ENCODE measurements around the gene LDB3.

LDB3 gene

GRCh38 chr10:86663576-86664339 is 4.6 kb upstream of the LDB3 start:
- DNase-seq (ENCODE audit: low spot score), result no peak

- no peak for DNase-seq (ENCODE audit: low spot score)
These were observed 3.7 kb upstream of the LDB3 start for GRCh38 chr10:86664341-86665217.

GRCh38 chr10:86665218-86665607 is 3.1 kb upstream of the LDB3 start:
- no peak for DNase-seq (ENCODE audit: low spot score)

- DNase-seq (ENCODE audit: low spot score), result no peak
These were observed 2.4 kb upstream of the LDB3 start for GRCh38 chr10:86665868-86666267.

GRCh38 chr10:86666538-86666937 is 1.8 kb upstream of the LDB3 start:
- peak; percentile 82 for DNase-seq (ENCODE audit: low spot score)

- no peak for DNase-seq (ENCODE audit: low spot score)
These were observed 710 bp upstream of the LDB3 start for GRCh38 chr10:86667421-86668181.

GRCh38 chr10:86670290-86670811 is 2.0 kb downstream of the LDB3 start:
- no peak for DNase-seq (ENCODE audit: low spot score)

GRCh38 chr10:86670876-86671275 is 2.6 kb downstream of the LDB3 start:
- no peak for DNase-seq (ENCODE audit: low spot score)

- DNase-seq (ENCODE audit: low spot score), result no peak
These were observed 3.1 kb downstream of the LDB3 start for GRCh38 chr10:86671419-86671818.

- peak; percentile 67 for DNase-seq (ENCODE audit: low spot score)
These were observed 3.8 kb downstream of the LDB3 start for GRCh38 chr10:86671985-86672710.

GRCh38 chr10:86673216-86673826 is 5.0 kb downstream of the LDB3 start:
- peak; percentile 79 for DNase-seq (ENCODE audit: low spot score)

GRCh38 chr10:86673827-86674581 is 5.7 kb downstream of the LDB3 start:
- DNase-seq (ENCODE audit: low spot score), result no peak

GRCh38 chr10:86674912-86675311 is 6.6 kb downstream of the LDB3 start:
- DNase-seq (ENCODE audit: low spot score), result no peak

- no peak for DNase-seq (ENCODE audit: low spot score)
These were observed 9.1 kb downstream of the LDB3 start for GRCh38 chr10:86677374-86677773.

- DNase-seq (ENCODE audit: low spot score), result no peak
These were observed 10.9 kb downstream of the LDB3 start for GRCh38 chr10:86678999-86679792.

GRCh38 chr10:86681047-86681446 is 12.7 kb downstream of the LDB3 start:
- no peak for DNase-seq (ENCODE audit: low spot score)

GRCh38 chr10:86681722-86682386 is 13.5 kb downstream of the LDB3 start:
- no peak for DNase-seq (ENCODE audit: low spot score)

- DNase-seq (ENCODE audit: low spot score), result no peak
These were observed 14.4 kb downstream of the LDB3 start for GRCh38 chr10:86682675-86683074.

All from SK-N-DZ (cell line).